AG09319 (cell line): ENCODE results near the gene AARS1.
"Not testable (repeated sequence)": the region's sequence is repeated elsewhere in the genome, so short reads cannot be mapped to it uniquely, and the experiment has no call there.

Experiments
- DNase-seq: peaks from one replicate; pipeline ENCODE4 v3.0.0-alpha.2; 2010; ENCODE audit warnings: low read depth; ENCODE audit errors: extremely low read depth
- CTCF ChIP-seq: IDR thresholded peaks from 2 replicates; pipeline ENCODE4 v1.5.1; 2011; ENCODE audit warnings: low read depth, mild to moderate bottlenecking, inconsistent platforms, low read length, moderate library complexity

The AARS1 gene

GRCh38 chr16:70289229-70290094, at the start of gene AARS1:
TSS of gene AARS1 (minus strand) at chr16:70289506. CDS start at chr16:70282763, 6,743 bp downstream.
- peak; percentile 100 for DNase-seq
- no peak for TF ChIP-seq CTCF

DNA sequence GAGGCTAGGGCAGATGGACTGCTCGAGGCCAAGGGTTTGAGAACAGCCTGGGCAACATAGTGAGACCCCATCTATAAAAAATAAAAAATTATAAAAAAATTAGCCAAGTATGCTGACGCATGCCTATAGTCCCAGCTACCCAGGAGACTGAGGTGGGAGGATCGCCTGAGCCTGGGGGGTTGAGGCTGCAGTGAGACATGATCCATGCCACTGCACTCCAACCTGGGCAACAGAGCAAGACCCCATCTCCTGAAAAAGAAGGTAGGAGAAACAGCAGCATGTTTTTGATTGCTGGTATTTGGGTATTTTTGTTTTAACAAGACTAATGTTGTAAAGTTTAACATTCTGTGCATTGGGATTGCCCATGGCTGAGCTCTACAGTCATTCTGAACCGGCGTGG, 48.5 kb upstream of the AARS1 start:
- no peak for DNase-seq
- TF ChIP-seq CTCF = no peak

GRCh38 chr16:70332728-70333127, 43.4 kb upstream of the AARS1 start:
- not testable (repeated sequence) for DNase-seq

GRCh38 chr16:70331588-70332358, 42.5 kb upstream of the AARS1 start:
- no peak for DNase-seq
- TF ChIP-seq CTCF = peak; percentile 45

- no peak for DNase-seq
- TF ChIP-seq CTCF = no peak
Observed at GRCh38 chr16:70331091-70331490, 41.8 kb upstream of the AARS1 start.

DNA sequence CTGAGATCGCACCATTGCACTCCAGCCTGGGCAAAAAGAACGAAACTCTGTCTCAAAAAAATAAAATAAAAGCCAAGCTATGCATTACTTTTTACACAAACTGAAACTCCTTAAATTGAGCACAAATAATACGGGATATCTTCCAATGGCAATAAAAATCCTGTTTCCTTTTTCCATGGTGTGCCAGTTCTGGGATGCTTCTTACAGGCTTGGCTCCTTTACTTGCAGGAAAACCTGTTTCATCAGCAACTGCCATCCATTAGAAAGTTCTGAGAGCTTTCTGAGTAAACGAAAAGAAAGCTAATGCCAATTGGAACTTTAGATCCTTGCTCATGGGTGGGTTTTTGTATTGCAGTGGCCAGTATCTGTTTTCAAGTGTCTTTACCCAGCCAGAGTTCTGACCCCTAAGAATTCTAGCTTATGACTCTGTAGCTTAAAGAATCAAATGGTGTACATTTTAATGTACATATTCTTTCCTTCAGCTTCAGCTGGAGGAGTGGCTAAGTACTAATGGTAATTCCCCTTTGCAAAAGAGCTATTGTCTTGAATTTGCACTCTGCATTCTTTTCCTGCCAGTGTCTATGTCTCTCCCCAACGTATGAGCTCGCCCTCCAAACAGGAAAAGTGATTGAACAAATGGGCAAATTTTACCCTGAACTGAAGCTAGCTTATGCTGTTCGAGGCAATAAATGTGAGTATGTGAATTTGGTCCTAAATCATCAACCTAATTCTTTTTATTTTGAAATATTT, 35.9 kb upstream of the AARS1 start:
- DNase-seq = no peak
- no peak for TF ChIP-seq CTCF

DNA sequence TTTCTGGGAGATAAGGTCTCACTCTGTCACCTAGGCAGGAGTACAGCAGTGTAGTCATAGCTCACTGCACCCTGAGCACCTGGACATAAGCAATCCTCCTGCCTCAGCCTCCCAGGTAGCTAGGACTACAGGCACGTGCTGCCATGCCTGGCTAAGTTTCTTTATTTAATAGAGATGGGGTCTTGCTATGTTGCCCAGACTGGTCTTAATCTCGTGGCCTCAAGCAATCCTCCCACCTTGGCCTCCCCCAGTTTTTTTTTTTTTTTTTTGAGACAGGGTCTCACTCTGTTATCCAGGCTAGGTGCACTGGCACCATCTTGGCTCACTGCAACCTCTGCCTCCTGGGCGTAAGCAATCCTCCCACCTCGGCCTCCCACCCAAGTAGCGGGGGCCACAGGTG, 30.8 kb upstream of the AARS1 start:
- DNase-seq = no peak
- no peak for TF ChIP-seq CTCF

- DNase-seq = not testable (repeated sequence)
Observed at GRCh38 chr16:70307726-70308125, 18.4 kb upstream of the AARS1 start.
